H1 (cell line): Measurements from ENCODE around the gene STT3B. TPM values are rescaled to one million over a fixed set of nuclear protein-coding genes. Genes with fewer than 3 reads are reported as not detected.

Experiments
- ASH2L ChIP-seq: fragments of 200-600, 300-600 bp; sonication (generic); IDR thresholded peaks from one replicate; pipeline ENCODE4 v1.7.1; 2017; ENCODE audit warnings: low read length
- CBX5 ChIP-seq: fragments of 300-800, 300-1000 bp; sonication (generic); IDR thresholded peaks from 2 replicates; pipeline ENCODE4 v1.7.1; 2016; ENCODE audit warnings: antibody characterized with exemption, low read length, low read depth
- CHD1 ChIP-seq: IDR thresholded peaks from 2 replicates; pipeline ENCODE4 v1.6.1; 2012; ENCODE audit warnings: low read depth, low read length, improper control_type of control experiment
- CTCF ChIP-seq, 3 experiments: IDR thresholded peaks; 1 replicate in 2 of 3; 2 replicates in 1 of 3; pipeline versions ENCODE4 v1.5.1 to v1.6.1; 2011; ENCODE audit warnings: low read length in 3 of 3, mild to moderate bottlenecking in 3 of 3, inconsistent platforms in 2 of 3, low read depth in 1 of 3, moderate library complexity in 1 of 3; ENCODE audit not compliant: insufficient read depth in 1 of 3; ENCODE audit errors: control extremely low read depth in 1 of 3
- PHF8 ChIP-seq: fragments of 200-600 bp; sonication (generic); conservative IDR thresholded peaks from 2 replicates; pipeline ENCODE4 v1.7.1; 2012; ENCODE audit warnings: low read depth, mild to moderate bottlenecking, inconsistent platforms, low read length, moderate library complexity
- POU5F1 ChIP-seq: IDR thresholded peaks from 2 replicates; pipeline ENCODE4 v1.6.1; 2011; ENCODE audit warnings: low read depth, mild to moderate bottlenecking, low read length, moderate library complexity
- SP2 ChIP-seq: IDR thresholded peaks from 2 replicates; pipeline ENCODE4 v1.6.1; 2012; ENCODE audit warnings: mild to moderate bottlenecking, low read length, inconsistent platforms
- TAF7 ChIP-seq: optimal IDR thresholded peaks from 2 replicates; pipeline ENCODE3; 2011; ENCODE audit warnings: low read depth, mild to moderate bottlenecking, inconsistent platforms, low read length, moderate library complexity, borderline replicate concordance
- TCF12 ChIP-seq: IDR thresholded peaks from 2 replicates; pipeline ENCODE4 v1.6.1; 2011; ENCODE audit warnings: low read depth, mild to moderate bottlenecking, low read length
- YY1 ChIP-seq: IDR thresholded peaks from 2 replicates; pipeline ENCODE4 v1.6.1; 2011; ENCODE audit warnings: low read depth, mild to moderate bottlenecking, low read length
- polyA plus RNA-seq, 7 experiments: library from polyadenylated mRNA; depleted of rRNA in 3 of 7; stranded (reverse) in 5 of 7; unstranded in 2 of 7; fragments of >200 nt in 5 of 7; fragments of 200-250 nt in 2 of 7; gene quantifications; 1 replicate in 5 of 7; 2 replicates in 1 of 7; 4 replicates in 1 of 7; pipeline versions ENCODE4 v1.2.1 to v1.2.3, GENCODE V29; 2011 to 2013; ENCODE audit warnings: missing spikeins in 2 of 7, mixed read lengths in 2 of 7
- total RNA-seq: library from RNA; stranded (reverse); fragmentation: NEBNext Ultra II Directional; extraction: Animal tissue kit (Norgen Biotek cat#: 25700); gene quantifications from 2 replicates; pipeline ENCODE4 v1.2.1, GENCODE V29; 2021
- TF ChIP-seq, protein P1 (sequence below): IDR thresholded peaks from 2 replicates; pipeline ENCODE4 v1.6.1; 2012; ENCODE audit warnings: low read length, inconsistent platforms

The STT3B gene
- total and polyA plus RNA-seq, 2 of the 8 experiments (the other 6 are each of a cell fraction or from before 2014, with no cell fraction given) = 43.5 to 134 TPM

- TF ChIP-seq CTCF (IDR thresholded peaks at IDR 0.05; ENCODE audit: control extremely low read depth in 1 of 3, insufficient read depth in 1 of 3, low read depth in 1 of 3, low read length in 3 of 3) = peak in 1 of 3 experiments; percentile 19; a peak in 1 of 4 replicates
- TF ChIP-seq CHD1 = no peak; the same call in 1 of the 2 replicates
- TF ChIP-seq CBX5 = no peak
- TF ChIP-seq POU5F1 = no peak
- TF ChIP-seq PHF8 = no peak
- no peak for TF ChIP-seq YY1
- TF ChIP-seq, protein P1, sequence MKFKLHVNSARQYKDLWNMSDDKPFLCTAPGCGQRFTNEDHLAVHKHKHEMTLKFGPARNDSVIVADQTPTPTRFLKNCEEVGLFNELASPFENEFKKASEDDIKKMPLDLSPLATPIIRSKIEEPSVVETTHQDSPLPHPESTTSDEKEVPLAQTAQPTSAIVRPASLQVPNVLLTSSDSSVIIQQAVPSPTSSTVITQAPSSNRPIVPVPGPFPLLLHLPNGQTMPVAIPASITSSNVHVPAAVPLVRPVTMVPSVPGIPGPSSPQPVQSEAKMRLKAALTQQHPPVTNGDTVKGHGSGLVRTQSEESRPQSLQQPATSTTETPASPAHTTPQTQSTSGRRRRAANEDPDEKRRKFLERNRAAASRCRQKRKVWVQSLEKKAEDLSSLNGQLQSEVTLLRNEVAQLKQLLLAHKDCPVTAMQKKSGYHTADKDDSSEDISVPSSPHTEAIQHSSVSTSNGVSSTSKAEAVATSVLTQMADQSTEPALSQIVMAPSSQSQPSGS = peak; percentile 12; the same call in 1 of the 2 replicates
- TF ChIP-seq SP2 = no peak
- TF ChIP-seq TAF7 = no peak
- no peak for TF ChIP-seq TCF12
- TF ChIP-seq ASH2L = peak; percentile 75
Observed at GRCh38 chr3:31531452-31531991, 1.2 kb upstream of the STT3B start (continued).
